GM23338 (cell line): ENCODE results near the gene PBXIP1.

ENCODE experiments used
- CREB1 ChIP-seq: fragments of 250-450 bp; sonication (Bioruptor Pico); IDR thresholded peaks from 2 replicates; pipeline ENCODE4 v1.5.0; 2020; ENCODE audit warnings: low read depth, mild to moderate bottlenecking, moderate library complexity
- EZH2 ChIP-seq: fragments of 200-600 bp; sonication (generic); IDR thresholded peaks from one replicate; pipeline ENCODE4 v1.8.0; 2017; ENCODE audit warnings: antibody characterized with exemption, mild to moderate bottlenecking, low read depth; ENCODE audit not compliant: unreplicated experiment
- EZH2phosphoT487 ChIP-seq: fragments of 200-600 bp; sonication (generic); IDR thresholded peaks from one replicate; pipeline ENCODE4 v1.8.1; 2018; ENCODE audit warnings: antibody characterized with exemption; ENCODE audit not compliant: unreplicated experiment
- JUNB ChIP-seq: IDR thresholded peaks from one replicate; pipeline ENCODE4 v1.6.1; 2016; ENCODE audit warnings: antibody characterized with exemption; ENCODE audit not compliant: unreplicated experiment
- NANOG ChIP-seq: IDR thresholded peaks from 2 replicates; pipeline ENCODE4 v1.6.1; 2016; ENCODE audit warnings: antibody characterized with exemption, borderline replicate concordance
- POLR2AphosphoS5 ChIP-seq: IDR thresholded peaks from 2 replicates; pipeline ENCODE4 v1.6.1; 2016; ENCODE audit warnings: antibody characterized with exemption, low read depth
- STAT1 ChIP-seq: IDR thresholded peaks from one replicate; pipeline ENCODE4 v1.6.1; 2016; ENCODE audit warnings: antibody characterized with exemption; ENCODE audit not compliant: unreplicated experiment
- ZNF114 ChIP-seq: fragments of 250-450 bp; sonication (Bioruptor Pico); IDR thresholded peaks from 2 replicates; pipeline ENCODE4 v1.5.0; 2020; ENCODE audit warnings: mild to moderate bottlenecking, moderate library complexity
- ZNF331 ChIP-seq: fragments of 250-450 bp; sonication (Bioruptor Pico); IDR thresholded peaks from 2 replicates; pipeline ENCODE4 v1.5.0; 2020; ENCODE audit warnings: low read depth, mild to moderate bottlenecking, moderate library complexity
- TF ChIP-seq, protein P1 (sequence below), 2 experiments: fragments of 200-600 bp in 1 of 2; sonication (generic) in 1 of 2; conservative IDR thresholded peaks; 2 replicates each; pipeline versions ENCODE4 v1.5.1 to v1.6.1; 2016 to 2017; ENCODE audit warnings: antibody characterized with exemption in 2 of 2, low read depth in 2 of 2, mild to moderate bottlenecking in 2 of 2, moderate library complexity in 1 of 2
- TF ChIP-seq, protein P2 (sequence below): IDR thresholded peaks from one replicate; pipeline ENCODE4 v1.6.1; 2018; ENCODE audit warnings: antibody characterized with exemption; ENCODE audit not compliant: unreplicated experiment

DNA sequence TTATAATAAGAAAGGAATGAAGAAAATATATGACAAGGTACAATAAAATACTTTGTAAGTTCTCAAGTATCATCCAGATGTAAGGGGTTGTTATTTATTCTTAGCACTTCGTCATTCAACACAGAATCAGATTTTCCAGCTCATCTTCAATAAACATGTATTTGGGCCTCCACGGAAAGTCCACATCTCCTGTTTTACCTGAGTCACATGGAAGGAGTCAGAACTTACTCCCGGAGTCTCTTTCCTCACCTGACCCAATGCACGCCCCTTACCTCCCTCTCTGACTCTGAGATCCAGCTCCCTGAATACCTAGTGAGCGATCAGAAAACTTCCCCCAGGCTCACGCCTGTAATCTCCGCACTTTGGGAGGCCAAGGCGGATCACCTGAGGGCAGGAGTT is 17.9 kb downstream of the PBXIP1 start:
- TF ChIP-seq, protein P1, sequence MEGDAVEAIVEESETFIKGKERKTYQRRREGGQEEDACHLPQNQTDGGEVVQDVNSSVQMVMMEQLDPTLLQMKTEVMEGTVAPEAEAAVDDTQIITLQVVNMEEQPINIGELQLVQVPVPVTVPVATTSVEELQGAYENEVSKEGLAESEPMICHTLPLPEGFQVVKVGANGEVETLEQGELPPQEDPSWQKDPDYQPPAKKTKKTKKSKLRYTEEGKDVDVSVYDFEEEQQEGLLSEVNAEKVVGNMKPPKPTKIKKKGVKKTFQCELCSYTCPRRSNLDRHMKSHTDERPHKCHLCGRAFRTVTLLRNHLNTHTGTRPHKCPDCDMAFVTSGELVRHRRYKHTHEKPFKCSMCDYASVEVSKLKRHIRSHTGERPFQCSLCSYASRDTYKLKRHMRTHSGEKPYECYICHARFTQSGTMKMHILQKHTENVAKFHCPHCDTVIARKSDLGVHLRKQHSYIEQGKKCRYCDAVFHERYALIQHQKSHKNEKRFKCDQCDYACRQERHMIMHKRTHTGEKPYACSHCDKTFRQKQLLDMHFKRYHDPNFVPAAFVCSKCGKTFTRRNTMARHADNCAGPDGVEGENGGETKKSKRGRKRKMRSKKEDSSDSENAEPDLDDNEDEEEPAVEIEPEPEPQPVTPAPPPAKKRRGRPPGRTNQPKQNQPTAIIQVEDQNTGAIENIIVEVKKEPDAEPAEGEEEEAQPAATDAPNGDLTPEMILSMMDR (conservative IDR thresholded peaks at IDR 0.05; ENCODE audit: low read depth in 2 of 2), result no peak
- TF ChIP-seq, protein P2, sequence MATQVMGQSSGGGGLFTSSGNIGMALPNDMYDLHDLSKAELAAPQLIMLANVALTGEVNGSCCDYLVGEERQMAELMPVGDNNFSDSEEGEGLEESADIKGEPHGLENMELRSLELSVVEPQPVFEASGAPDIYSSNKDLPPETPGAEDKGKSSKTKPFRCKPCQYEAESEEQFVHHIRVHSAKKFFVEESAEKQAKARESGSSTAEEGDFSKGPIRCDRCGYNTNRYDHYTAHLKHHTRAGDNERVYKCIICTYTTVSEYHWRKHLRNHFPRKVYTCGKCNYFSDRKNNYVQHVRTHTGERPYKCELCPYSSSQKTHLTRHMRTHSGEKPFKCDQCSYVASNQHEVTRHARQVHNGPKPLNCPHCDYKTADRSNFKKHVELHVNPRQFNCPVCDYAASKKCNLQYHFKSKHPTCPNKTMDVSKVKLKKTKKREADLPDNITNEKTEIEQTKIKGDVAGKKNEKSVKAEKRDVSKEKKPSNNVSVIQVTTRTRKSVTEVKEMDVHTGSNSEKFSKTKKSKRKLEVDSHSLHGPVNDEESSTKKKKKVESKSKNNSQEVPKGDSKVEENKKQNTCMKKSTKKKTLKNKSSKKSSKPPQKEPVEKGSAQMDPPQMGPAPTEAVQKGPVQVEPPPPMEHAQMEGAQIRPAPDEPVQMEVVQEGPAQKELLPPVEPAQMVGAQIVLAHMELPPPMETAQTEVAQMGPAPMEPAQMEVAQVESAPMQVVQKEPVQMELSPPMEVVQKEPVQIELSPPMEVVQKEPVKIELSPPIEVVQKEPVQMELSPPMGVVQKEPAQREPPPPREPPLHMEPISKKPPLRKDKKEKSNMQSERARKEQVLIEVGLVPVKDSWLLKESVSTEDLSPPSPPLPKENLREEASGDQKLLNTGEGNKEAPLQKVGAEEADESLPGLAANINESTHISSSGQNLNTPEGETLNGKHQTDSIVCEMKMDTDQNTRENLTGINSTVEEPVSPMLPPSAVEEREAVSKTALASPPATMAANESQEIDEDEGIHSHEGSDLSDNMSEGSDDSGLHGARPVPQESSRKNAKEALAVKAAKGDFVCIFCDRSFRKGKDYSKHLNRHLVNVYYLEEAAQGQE, result no peak
- TF ChIP-seq EZH2 (no peak), JUNB (no peak), POLR2AphosphoS5 (no peak), CREB1 (CRISPR knock-in tag) (no peak), EZH2phosphoT487 (no peak), ZNF114 (CRISPR knock-in tag) (no peak), STAT1 (no peak), ZNF331 (no peak), NANOG (no peak)
